SK-N-SH (cell line): Measurements from ENCODE around the gene RABGGTB. TPM values are rescaled to one million over a fixed set of nuclear protein-coding genes. Genes with fewer than 3 reads are reported as not detected.

Experiments used
- CTCF ChIA-PET: fragments of 300-600, 350-600 bp; formaldehyde crosslinking; extraction: SDS; loops from one replicate; lab custom pipeline; 2021; lab: Yijun Ruan, JAX
- POLR2A ChIA-PET: fragments of 350-600 bp; sonication (Branson Sonifier 250); formaldehyde crosslinking; extraction: SDS; loops from one replicate; lab custom pipeline; 2020; ENCODE audit warnings: antibody characterized with exemption, inconsistent platforms; lab: Yijun Ruan, JAX
- DNase-seq: peaks from one replicate; pipeline ENCODE4 v3.0.0; 2012
- H2AFZ ChIP-seq: fragments of 200-600 bp; sonication (generic); 2 replicates; pipeline ENCODE4 v1.8.1; 2016; ENCODE audit warnings: antibody characterized with exemption, mild to moderate bottlenecking, low read depth
- H3F3A ChIP-seq: fragments of 200-600 bp; sonication (generic); replicated peaks from 2 replicates; pipeline ENCODE3; 2016; ENCODE audit warnings: antibody characterized with exemption, mild to moderate bottlenecking; ENCODE audit not compliant: insufficient read depth
- H3K27ac ChIP-seq, 2 experiments: fragments of 200-500 bp in 1 of 2; fragments of 200-600 bp in 1 of 2; sonication (Bioruptor generic) in 1 of 2; sonication (generic), shearing (Covaris generic) in 1 of 2; 2 replicates each; pipeline versions ENCODE4 v1.5.1 to v1.6.1; 2014 to 2016; ENCODE audit warnings: low read depth in 2 of 2, inconsistent platforms in 1 of 2, low read length in 1 of 2, mild to moderate bottlenecking in 1 of 2, mixed read lengths in 1 of 2
- H3K27me3 ChIP-seq: fragments of 200-600 bp; sonication (generic), shearing (Covaris generic); 2 replicates; pipeline ENCODE4 v1.6.1; 2016; ENCODE audit warnings: mixed run types; ENCODE audit not compliant: insufficient read depth
- H3K36me3 ChIP-seq, 2 experiments: fragments of 200-500 bp in 1 of 2; fragments of 200-600 bp in 1 of 2; sonication (Bioruptor generic) in 1 of 2; sonication (generic) in 1 of 2; replicated peaks in 1 of 2; 2 replicates each; pipeline versions ENCODE3 to v1.5.1; 2014 to 2016; ENCODE audit warnings: low read length in 1 of 2, mild to moderate bottlenecking in 1 of 2; ENCODE audit not compliant: insufficient read depth in 2 of 2, control insufficient read depth in 1 of 2
- H3K4me1 ChIP-seq, 2 experiments: fragments of 200-500 bp in 1 of 2; fragments of 200-600 bp in 1 of 2; sonication (Bioruptor generic) in 1 of 2; sonication (generic), shearing (Covaris generic) in 1 of 2; 2 replicates each; pipeline versions ENCODE4 v1.5.1 to v1.6.1; 2014 to 2016; ENCODE audit warnings: low read depth in 1 of 2, low read length in 1 of 2, mixed run types in 1 of 2; ENCODE audit not compliant: insufficient read depth in 2 of 2, control insufficient read depth in 1 of 2
- H3K4me2 ChIP-seq: fragments of 200-600 bp; sonication (generic), shearing (Covaris generic); 2 replicates; pipeline ENCODE4 v1.6.1; 2017; ENCODE audit warnings: mixed run types
- H3K4me3 ChIP-seq, 2 experiments: fragments of 200-500 bp in 1 of 2; fragments of 200-600 bp in 1 of 2; sonication (Bioruptor generic) in 1 of 2; sonication (generic), shearing (Covaris generic) in 1 of 2; 2 replicates each; pipeline versions ENCODE4 v1.5.1 to v1.8.1; 2014 to 2016; ENCODE audit warnings: low read depth in 2 of 2, inconsistent platforms in 1 of 2, low read length in 1 of 2, mild to moderate bottlenecking in 1 of 2, mixed read lengths in 1 of 2, moderate library complexity in 1 of 2
- H3K79me2 ChIP-seq: fragments of 200-600 bp; sonication (generic); 2 replicates; pipeline ENCODE4 v1.8.1; 2017; ENCODE audit warnings: mild to moderate bottlenecking; ENCODE audit not compliant: insufficient read depth
- H3K9ac ChIP-seq: fragments of 200-600 bp; sonication (generic); 2 replicates; pipeline ENCODE4 v1.6.1; 2017; ENCODE audit warnings: mixed run types
- H3K9me2 ChIP-seq: fragments of 200-600 bp; sonication (generic); 2 replicates; pipeline ENCODE4 v1.6.1; 2017; ENCODE audit warnings: mixed run types
- H3K9me3 ChIP-seq: fragments of 200-600 bp; sonication (generic); 2 replicates; pipeline ENCODE4 v1.6.1; 2017; ENCODE audit warnings: mixed run types, mild to moderate bottlenecking, moderate library complexity
- H4K20me1 ChIP-seq: fragments of 200-600 bp; sonication (generic); 2 replicates; pipeline ENCODE4 v1.6.1; 2017; ENCODE audit warnings: mild to moderate bottlenecking, mixed run types; ENCODE audit not compliant: insufficient read depth
- ELF1 ChIP-seq: IDR thresholded peaks from 2 replicates; pipeline ENCODE4 v1.4.0; 2012
- GABPA ChIP-seq: IDR thresholded peaks from 2 replicates; pipeline ENCODE4 v1.4.0; 2012; ENCODE audit warnings: low read depth, mild to moderate bottlenecking
- GATA2 ChIP-seq: sonication (generic); formaldehyde crosslinking; IDR thresholded peaks from 2 replicates; pipeline ENCODE4 v1.5.0; 2020; ENCODE audit warnings: mild to moderate bottlenecking, missing genetic modification reagents
- JUND ChIP-seq: IDR thresholded peaks from 2 replicates; pipeline ENCODE4 v1.4.0; 2012
- MEF2A ChIP-seq: IDR thresholded peaks from 2 replicates; pipeline ENCODE4 v1.4.0; 2012; ENCODE audit warnings: low read depth, borderline replicate concordance
- MXI1 ChIP-seq: IDR thresholded peaks from 2 replicates; pipeline ENCODE4 v1.6.1; 2012; ENCODE audit warnings: mild to moderate bottlenecking, low read depth, low read length, improper control_type of control experiment
- NRF1 ChIP-seq: IDR thresholded peaks from 2 replicates; pipeline ENCODE4 v1.6.1; 2012; ENCODE audit warnings: low read depth, mild to moderate bottlenecking, low read length
- POLR2AphosphoS5 ChIP-seq: IDR thresholded peaks from 2 replicates; pipeline ENCODE4 v1.6.1; 2012; ENCODE audit warnings: low read depth, low read length
- RCOR1 ChIP-seq: fragments of 150-350 bp; IDR thresholded peaks from 2 replicates; pipeline ENCODE4 v1.6.1; 2017; ENCODE audit warnings: antibody characterized with exemption, low read length
- RFX5 ChIP-seq: IDR thresholded peaks from 2 replicates; pipeline ENCODE4 v1.6.1; 2012; ENCODE audit warnings: mild to moderate bottlenecking, improper control_type of control experiment, low read length
- SIN3A ChIP-seq: IDR thresholded peaks from 2 replicates; pipeline ENCODE4 v1.6.1; 2012; ENCODE audit warnings: low read depth, mild to moderate bottlenecking, low read length, moderate library complexity, borderline replicate concordance
- SMC3 ChIP-seq: IDR thresholded peaks from 2 replicates; pipeline ENCODE4 v1.6.1; 2012; ENCODE audit warnings: low read depth, low read length, improper control_type of control experiment
- TAF1 ChIP-seq: IDR thresholded peaks from 2 replicates; pipeline ENCODE4 v1.6.1; 2012; ENCODE audit warnings: low read depth, mild to moderate bottlenecking, low read length, moderate library complexity, borderline replicate concordance
- TCF12 ChIP-seq: IDR thresholded peaks from 2 replicates; pipeline ENCODE4 v1.4.0; 2012
- WGBS: methylation state at CpG from one replicate; pipeline ENCODE4 v1.1.6; 2017; ENCODE audit warnings: low lambda C conversion rate; 5-methylcytosine and 5-hydroxymethylcytosine counted together
- polyA plus RNA-seq, 3 experiments: library from polyadenylated mRNA; depleted of rRNA; stranded (reverse); fragments of >200 nt; gene quantifications; 2 replicates each; pipeline ENCODE4 v1.2.3, GENCODE V29; 2012
- TF ChIP-seq, protein P1 (sequence below): IDR thresholded peaks from 2 replicates; pipeline ENCODE4 v1.6.1; 2012; ENCODE audit warnings: mild to moderate bottlenecking, low read depth, low read length, moderate library complexity
- TF ChIP-seq, protein P2 (sequence below): IDR thresholded peaks from 2 replicates; pipeline ENCODE4 v1.4.0; 2012; ENCODE audit warnings: low read depth

The RABGGTB gene
- 59.0 and 95.5 TPM in 2 replicates for polyA plus RNA-seq (2012; rRNA removed)
- 66.3 and 98.2 TPM in 2 replicates for polyA plus RNA-seq (2012; cell fraction: cytosol; rRNA removed)
- 99.7 and 242 TPM in 2 replicates for polyA plus RNA-seq (2012; cell fraction: nucleus; rRNA removed)

GRCh38 chr1:75785983-75786853 is at the start of gene RABGGTB:
TSS of gene RABGGTB (plus strand) at chr1:75786256. CDS start at chr1:75786272, 16 bp downstream.
- POLR2A ChIA-PET = interaction anchor here (0.5 to 1.6 kb wide), 6 partner anchors 10 to 340 kb away, joined by 3 to 8 read pairs (median 3); partner anchors contain the start of genes ACADM and MSH4
- no peaks in the 10 kb centered on the region for H3K9me3 ChIP-seq
- peak within 1 kb of the TSS; percentile 62 to 74 for H3K4me3 ChIP-seq
- peaks cover 8 to 10% of the 10 kb centered on the region in 2 experiments for H3K4me1 ChIP-seq
- H3K36me3 ChIP-seq = peaks cover 35 to 42% of the 10 kb centered on the region in 2 experiments
- TF ChIP-seq RFX5 (peak; percentile 69; the same call in 1 of the 2 replicates), SIN3A (peak; percentile 95), GABPA (peak; percentile 28; the same call in 1 of the 2 replicates), SMC3 (no peak), GATA2 (no peak), RCOR1 (no peak; the same call in 1 of the 2 replicates), POLR2AphosphoS5 (peak; percentile 100), TCF12 (peak; percentile 28; the same call in 1 of the 2 replicates), TAF1 (peak; percentile 98), MEF2A (no peak), ELF1 (peak; percentile 62), JUND (no peak), NRF1 (peak; percentile 87), MXI1 (peak; percentile 65; the same call in 1 of the 2 replicates)
- TF ChIP-seq, protein P1, sequence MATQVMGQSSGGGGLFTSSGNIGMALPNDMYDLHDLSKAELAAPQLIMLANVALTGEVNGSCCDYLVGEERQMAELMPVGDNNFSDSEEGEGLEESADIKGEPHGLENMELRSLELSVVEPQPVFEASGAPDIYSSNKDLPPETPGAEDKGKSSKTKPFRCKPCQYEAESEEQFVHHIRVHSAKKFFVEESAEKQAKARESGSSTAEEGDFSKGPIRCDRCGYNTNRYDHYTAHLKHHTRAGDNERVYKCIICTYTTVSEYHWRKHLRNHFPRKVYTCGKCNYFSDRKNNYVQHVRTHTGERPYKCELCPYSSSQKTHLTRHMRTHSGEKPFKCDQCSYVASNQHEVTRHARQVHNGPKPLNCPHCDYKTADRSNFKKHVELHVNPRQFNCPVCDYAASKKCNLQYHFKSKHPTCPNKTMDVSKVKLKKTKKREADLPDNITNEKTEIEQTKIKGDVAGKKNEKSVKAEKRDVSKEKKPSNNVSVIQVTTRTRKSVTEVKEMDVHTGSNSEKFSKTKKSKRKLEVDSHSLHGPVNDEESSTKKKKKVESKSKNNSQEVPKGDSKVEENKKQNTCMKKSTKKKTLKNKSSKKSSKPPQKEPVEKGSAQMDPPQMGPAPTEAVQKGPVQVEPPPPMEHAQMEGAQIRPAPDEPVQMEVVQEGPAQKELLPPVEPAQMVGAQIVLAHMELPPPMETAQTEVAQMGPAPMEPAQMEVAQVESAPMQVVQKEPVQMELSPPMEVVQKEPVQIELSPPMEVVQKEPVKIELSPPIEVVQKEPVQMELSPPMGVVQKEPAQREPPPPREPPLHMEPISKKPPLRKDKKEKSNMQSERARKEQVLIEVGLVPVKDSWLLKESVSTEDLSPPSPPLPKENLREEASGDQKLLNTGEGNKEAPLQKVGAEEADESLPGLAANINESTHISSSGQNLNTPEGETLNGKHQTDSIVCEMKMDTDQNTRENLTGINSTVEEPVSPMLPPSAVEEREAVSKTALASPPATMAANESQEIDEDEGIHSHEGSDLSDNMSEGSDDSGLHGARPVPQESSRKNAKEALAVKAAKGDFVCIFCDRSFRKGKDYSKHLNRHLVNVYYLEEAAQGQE = peak; percentile 72; the same call in 1 of the 2 replicates
- TF ChIP-seq, protein P2, sequence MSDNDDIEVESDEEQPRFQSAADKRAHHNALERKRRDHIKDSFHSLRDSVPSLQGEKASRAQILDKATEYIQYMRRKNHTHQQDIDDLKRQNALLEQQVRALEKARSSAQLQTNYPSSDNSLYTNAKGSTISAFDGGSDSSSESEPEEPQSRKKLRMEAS = peak; percentile 67
- H3K27ac ChIP-seq = peak within 1 kb of the TSS; percentile 66 to 92
- peaks cover 24% of the 10 kb centered on the region for H3F3A ChIP-seq
- peak within 1 kb of the TSS; percentile 92 for H3K9ac ChIP-seq
- peak; percentile 92 for DNase-seq
- WGBS = 2% methylated on average over 24 of the region's 28 CpGs
- H2AFZ ChIP-seq = peak within 1 kb of the TSS; percentile 91
- H3K79me2 ChIP-seq = peaks cover 52% of the 10 kb centered on the region
- H3K9me2 ChIP-seq = no peaks in the 10 kb centered on the region
- CTCF ChIA-PET = interaction anchor here (1.1 to 1.2 kb wide), 2 partner anchors 521 to 583 kb away, joined by 3 read pairs; no protein-coding TSS in a partner anchor
- peak within 1 kb of the TSS; percentile 78 for H3K4me2 ChIP-seq
- H4K20me1 ChIP-seq = peaks cover 45% of the 10 kb centered on the region
- no peaks in the 10 kb centered on the region for H3K27me3 ChIP-seq
